Fibroblast of pulmonary artery (primary cell): ENCODE results near the gene CRYZL1.
A peak's percentile ranks its signal among the peaks of the same experiment; 100 is the strongest.

Source experiments
- DNase-seq: peaks from one replicate; pipeline ENCODE4 v3.0.0-alpha.2; 2010; ENCODE audit warnings: low read depth
- H3K4me3 ChIP-seq: replicated peaks from 2 replicates; pipeline ENCODE4 v1.5.1; 2011; ENCODE audit warnings: low read depth, mild to moderate bottlenecking, control low read depth, low read length, moderate library complexity
- CTCF ChIP-seq: IDR thresholded peaks from 2 replicates; pipeline ENCODE4 v1.5.1; 2011; ENCODE audit warnings: mild to moderate bottlenecking, control low read depth, low read length, inconsistent platforms; ENCODE audit errors: missing control alignments

CRYZL1 gene

GRCh38 chr21:33647587-33647986 is 6.0 kb upstream of the CRYZL1 start:
- no peak for DNase-seq
- no peak for TF ChIP-seq CTCF
- no peak overlapping the region for H3K4me3 ChIP-seq

GRCh38 chr21:33645730-33646129 is 4.2 kb upstream of the CRYZL1 start:
- no peak for TF ChIP-seq CTCF
- no peak overlapping the region for H3K4me3 ChIP-seq
- no peak for DNase-seq

- no peak for TF ChIP-seq CTCF
- peak; percentile 92 for DNase-seq
- peak overlapping the region; percentile 80 for H3K4me3 ChIP-seq
These were observed 3.0 kb upstream of the CRYZL1 start for GRCh38 chr21:33644383-33645074.

- peak overlapping the region; percentile 80 for H3K4me3 ChIP-seq
- no peak for TF ChIP-seq CTCF
- peak; percentile 33 for DNase-seq
These were observed 2.2 kb upstream of the CRYZL1 start for GRCh38 chr21:33643658-33644311.

- no peak for DNase-seq
- TF ChIP-seq CTCF: no peak
- peak overlapping the region; percentile 80 for H3K4me3 ChIP-seq
These were observed 1.5 kb upstream of the CRYZL1 start for GRCh38 chr21:33642896-33643657.

GRCh38 chr21:33642027-33642895 is 720 bp upstream of the CRYZL1 start, which contains the start of gene ITSN1:
TSS of gene ITSN1 (plus strand) at chr21:33642501. CDS start at chr21:33718829, 76,328 bp downstream.
- no peak for TF ChIP-seq CTCF
- peak within 1 kb of the TSS; percentile 80 for H3K4me3 ChIP-seq
- peak; percentile 100 for DNase-seq
